GM06990 (cell line): ENCODE data around the gene TMED6.
"Not testable (repeated sequence)": the region's sequence is repeated elsewhere in the genome, so short reads cannot be mapped to it uniquely, and the experiment has no call there.

Experiments used
- DNase-seq: peaks from one replicate; pipeline ENCODE4 v3.0.0-alpha.2; 2011; ENCODE audit not compliant: insufficient read length; ENCODE audit errors: extremely low read depth
- H3K27me3 ChIP-seq: replicated peaks from 2 replicates; pipeline ENCODE4 v1.6.0; 2011; ENCODE audit warnings: low read length; ENCODE audit not compliant: control insufficient read depth, insufficient read depth
- H3K36me3 ChIP-seq: 2 replicates; pipeline ENCODE4 v1.5.1; 2011; ENCODE audit warnings: low read length; ENCODE audit not compliant: control insufficient read depth, insufficient read depth
- H3K4me3 ChIP-seq: replicated peaks from 2 replicates; pipeline ENCODE4 v1.5.1; 2011; ENCODE audit warnings: low read depth, mild to moderate bottlenecking, control low read depth, low read length
- TF ChIP-seq, protein P1 (sequence below): IDR thresholded peaks from 2 replicates; pipeline ENCODE4 v1.5.1; 2011; ENCODE audit warnings: low read length, control low read depth, mild to moderate bottlenecking, inconsistent platforms; ENCODE audit not compliant: insufficient read depth, poor library complexity, severe bottlenecking

The TMED6 gene

DNA sequence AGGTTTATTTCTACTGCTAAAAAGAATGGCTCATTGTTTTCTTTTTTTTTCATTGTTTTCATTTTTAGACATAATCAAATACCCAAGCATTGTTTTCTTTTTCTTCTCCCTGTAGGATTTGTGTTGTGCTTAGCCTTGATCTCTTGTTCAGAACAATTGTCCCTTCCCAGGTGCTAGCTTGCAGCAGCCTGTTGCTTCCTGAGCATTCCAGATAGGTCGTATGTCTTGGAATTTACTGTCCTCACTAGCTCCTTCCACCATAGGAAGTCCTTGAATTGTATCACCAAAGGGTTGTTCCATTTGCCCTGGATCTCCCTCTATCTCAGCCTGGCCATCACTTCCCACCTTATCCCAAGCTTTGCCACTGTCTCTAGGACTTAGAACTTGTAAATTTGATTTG is 50.4 kb downstream of the TMED6 start:
- no peak for DNase-seq
- Histone ChIP-seq H3K4me3 (no peak overlapping the region), H3K36me3 (peaks cover 1% of the 10 kb centered on the region; the same call in 1 of the 2 replicates), H3K27me3 (no peaks in the 10 kb centered on the region)
- TF ChIP-seq, protein P1, sequence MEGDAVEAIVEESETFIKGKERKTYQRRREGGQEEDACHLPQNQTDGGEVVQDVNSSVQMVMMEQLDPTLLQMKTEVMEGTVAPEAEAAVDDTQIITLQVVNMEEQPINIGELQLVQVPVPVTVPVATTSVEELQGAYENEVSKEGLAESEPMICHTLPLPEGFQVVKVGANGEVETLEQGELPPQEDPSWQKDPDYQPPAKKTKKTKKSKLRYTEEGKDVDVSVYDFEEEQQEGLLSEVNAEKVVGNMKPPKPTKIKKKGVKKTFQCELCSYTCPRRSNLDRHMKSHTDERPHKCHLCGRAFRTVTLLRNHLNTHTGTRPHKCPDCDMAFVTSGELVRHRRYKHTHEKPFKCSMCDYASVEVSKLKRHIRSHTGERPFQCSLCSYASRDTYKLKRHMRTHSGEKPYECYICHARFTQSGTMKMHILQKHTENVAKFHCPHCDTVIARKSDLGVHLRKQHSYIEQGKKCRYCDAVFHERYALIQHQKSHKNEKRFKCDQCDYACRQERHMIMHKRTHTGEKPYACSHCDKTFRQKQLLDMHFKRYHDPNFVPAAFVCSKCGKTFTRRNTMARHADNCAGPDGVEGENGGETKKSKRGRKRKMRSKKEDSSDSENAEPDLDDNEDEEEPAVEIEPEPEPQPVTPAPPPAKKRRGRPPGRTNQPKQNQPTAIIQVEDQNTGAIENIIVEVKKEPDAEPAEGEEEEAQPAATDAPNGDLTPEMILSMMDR = no peak

GRCh38 chr16:69298261-69298660 is 53.3 kb downstream of the TMED6 start:
- TF ChIP-seq, protein P1 = no peak
- H3K36me3 ChIP-seq = peaks cover 1% of the 10 kb centered on the region; the same call in 1 of the 2 replicates

DNA sequence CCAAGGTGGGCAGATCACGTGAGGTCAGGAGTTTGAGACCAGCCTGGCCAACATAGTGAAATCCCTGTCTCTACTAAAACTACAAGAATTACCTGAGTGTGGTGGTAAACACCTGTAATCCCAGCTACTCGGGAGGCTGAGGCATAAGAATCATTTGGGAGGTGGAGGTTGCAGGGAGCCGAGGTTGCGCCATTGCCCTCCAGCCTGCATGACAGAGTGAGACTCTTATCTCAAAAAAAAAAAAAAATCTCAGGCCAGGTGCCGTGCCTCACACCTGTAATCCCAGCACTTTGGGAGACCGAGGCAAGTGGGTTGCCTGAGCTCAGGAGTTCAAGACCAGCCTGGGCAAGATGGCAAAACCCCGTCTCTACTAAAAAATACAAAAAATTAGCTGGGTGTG is 54.8 kb downstream of the TMED6 start:
- not testable (repeated sequence) for DNase-seq, H3K4me3 ChIP-seq, H3K27me3 ChIP-seq

More at GRCh38 chr16:69298261-69298660, 53.3 kb downstream of the TMED6 start:
- Histone ChIP-seq H3K27me3 (no peaks in the 10 kb centered on the region), H3K4me3 (no peak overlapping the region)
- no peak for DNase-seq

DNA sequence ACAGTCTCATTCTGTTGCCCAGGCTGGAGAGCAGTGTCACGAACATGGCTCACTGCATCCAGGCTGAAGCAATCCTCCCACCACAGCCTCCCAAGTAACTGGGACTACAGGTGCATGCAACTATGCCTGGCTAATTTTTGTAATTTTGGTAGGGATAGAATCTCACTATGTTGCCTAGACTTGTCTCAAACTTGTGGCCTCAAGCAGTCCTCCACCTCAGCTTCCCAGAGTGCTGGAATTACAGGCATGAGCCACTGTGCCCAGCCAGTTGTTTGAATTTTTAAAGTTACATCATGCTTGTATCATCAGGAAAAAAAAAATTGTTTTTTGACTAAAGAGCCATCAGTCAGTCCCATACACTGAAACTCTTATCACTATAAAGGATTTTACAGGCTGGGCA is 57.5 kb downstream of the TMED6 start:
- Histone ChIP-seq H3K36me3 (no peaks in the 10 kb centered on the region; the same call in 1 of the 2 replicates), H3K27me3 (no peaks in the 10 kb centered on the region), H3K4me3 (no peak overlapping the region)
- TF ChIP-seq, protein P1 = no peak
- no peak for DNase-seq

More for the DNA sequence above, 54.8 kb downstream of the TMED6 start:
- H3K36me3 ChIP-seq = not testable (repeated sequence)

GRCh38 chr16:69293401-69293800 is 58.2 kb downstream of the TMED6 start:
- Histone ChIP-seq H3K4me3 (no peak overlapping the region), H3K27me3 (no peaks in the 10 kb centered on the region), H3K36me3 (no peaks in the 10 kb centered on the region; the same call in 1 of the 2 replicates)
- TF ChIP-seq, protein P1 = no peak
- DNase-seq = no peak
